ENCODE measurements around the gene RPS24.

GRCh38 chr10:78004215-78005026, 29.2 kb upstream of the RPS24 start:
- TF ChIP-seq CTCF (IDR thresholded peaks at IDR 0.05; ENCODE audit: low read depth, low read length) (no peak), POLR2A (IDR thresholded peaks at IDR 0.05; ENCODE audit: extremely low read depth, insufficient read length) (no peak), MAX (IDR thresholded peaks at IDR 0.05; ENCODE audit: low read depth, low read length) (no peak)

Measured in NB4 (cell line).